Testis (tissue), 3 donors: ENCODE data around the gene MCM5. TPM values are rescaled to one million over a fixed set of nuclear protein-coding genes. Genes with fewer than 3 reads are reported as not detected.
"Not testable (repeated sequence)": the region's sequence is repeated elsewhere in the genome, so short reads cannot be mapped to it uniquely, and the experiment has no call there.

ENCODE experiments used
- DNase-seq: peaks from one replicate; pipeline ENCODE4 v3.0.0-alpha.2; 2019
- H3K27ac ChIP-seq, 2 donors: fragments of 200-600 bp; sonication (generic); one replicate each; pipeline ENCODE4 v1.5.1; 2019
- H3K27me3 ChIP-seq: fragments of 200-600 bp; sonication (generic); one replicate; pipeline ENCODE4 v1.5.1; 2019
- H3K36me3 ChIP-seq: fragments of 200-600 bp; sonication (generic); one replicate; pipeline ENCODE4 v1.5.1; 2017; ENCODE audit warnings: low read depth; ENCODE audit errors: missing control alignments
- H3K4me1 ChIP-seq: fragments of 200-600 bp; sonication (generic); one replicate; pipeline ENCODE4 v1.5.1; 2019
- H3K4me3 ChIP-seq, 2 donors: fragments of 200-600 bp; sonication (generic); one replicate each; pipeline ENCODE4 v1.5.1; 2017 to 2019
- H3K9me3 ChIP-seq: fragments of 200-600 bp; sonication (generic); one replicate; pipeline ENCODE4 v1.5.1; 2017
- POLR2A ChIP-seq: fragments of 450-650 bp; IDR thresholded peaks from one replicate; pipeline ENCODE4 v1.6.1; 2017; ENCODE audit warnings: antibody characterized with exemption, mild to moderate bottlenecking, moderate library complexity
- WGBS, 2 donors: methylation state at CpG; one replicate each; pipeline ENCODE4 v1.1.5; 2018; 5-methylcytosine and 5-hydroxymethylcytosine counted together
- intact Hi-C: fragments of 100-400 bp; cut with DNase I; formaldehyde crosslinking; loops from one replicate; pipeline ENCODE4 v1.15.1; 2023; ENCODE audit warnings: low total_unique reads
- polyA plus RNA-seq: library from polyadenylated mRNA; stranded (reverse); fragments of 350-450 nt; fragmentation: Illumina TruSeq; extraction: RNeasy Lipid Tissue Mini Kit (QIAGEN cat#74804); gene quantifications from one replicate; pipeline ENCODE4 v1.2.3, GENCODE V29; 2014; ENCODE audit warnings: low read depth, low replicate concordance; ENCODE audit not compliant: insufficient read depth
- total RNA-seq, 2 donors: library from RNA; depleted of rRNA; stranded (reverse); fragments of >200 nt; gene quantifications; one replicate each; pipeline ENCODE4 v1.2.3, GENCODE V29; 2016
- TF ChIP-seq, protein P1 (sequence below), 3 experiments: fragments of 450-650 bp in 2 of 3; fragments of 200-600 bp in 1 of 3; sonication (generic) in 1 of 3; IDR thresholded peaks; one replicate each; pipeline ENCODE4 v1.5.1; 2016 to 2019; ENCODE audit warnings: antibody characterized with exemption in 3 of 3, mild to moderate bottlenecking in 2 of 3, moderate library complexity in 1 of 3

The MCM5 gene
- total and polyA plus RNA-seq, 3 donors from 2014 or later = 34.3 to 49.6 (median 42.1) TPM

GRCh38 chr22:35456757-35457156 is 56.8 kb downstream of the MCM5 start:
- Histone ChIP-seq H3K4me3 (no peak overlapping the region), H3K4me1 (no peaks in the 10 kb centered on the region), H3K27me3 (no peaks in the 10 kb centered on the region), H3K36me3 (no peaks in the 10 kb centered on the region), H3K27ac (no peak overlapping the region), H3K9me3 (no peaks in the 10 kb centered on the region)
- 92 to 93% methylated on average over 10 of the region's 10 CpGs for WGBS, 2 donors
- DNase-seq = no peak
- no peak for TF ChIP-seq POLR2A
- TF ChIP-seq, protein P1, sequence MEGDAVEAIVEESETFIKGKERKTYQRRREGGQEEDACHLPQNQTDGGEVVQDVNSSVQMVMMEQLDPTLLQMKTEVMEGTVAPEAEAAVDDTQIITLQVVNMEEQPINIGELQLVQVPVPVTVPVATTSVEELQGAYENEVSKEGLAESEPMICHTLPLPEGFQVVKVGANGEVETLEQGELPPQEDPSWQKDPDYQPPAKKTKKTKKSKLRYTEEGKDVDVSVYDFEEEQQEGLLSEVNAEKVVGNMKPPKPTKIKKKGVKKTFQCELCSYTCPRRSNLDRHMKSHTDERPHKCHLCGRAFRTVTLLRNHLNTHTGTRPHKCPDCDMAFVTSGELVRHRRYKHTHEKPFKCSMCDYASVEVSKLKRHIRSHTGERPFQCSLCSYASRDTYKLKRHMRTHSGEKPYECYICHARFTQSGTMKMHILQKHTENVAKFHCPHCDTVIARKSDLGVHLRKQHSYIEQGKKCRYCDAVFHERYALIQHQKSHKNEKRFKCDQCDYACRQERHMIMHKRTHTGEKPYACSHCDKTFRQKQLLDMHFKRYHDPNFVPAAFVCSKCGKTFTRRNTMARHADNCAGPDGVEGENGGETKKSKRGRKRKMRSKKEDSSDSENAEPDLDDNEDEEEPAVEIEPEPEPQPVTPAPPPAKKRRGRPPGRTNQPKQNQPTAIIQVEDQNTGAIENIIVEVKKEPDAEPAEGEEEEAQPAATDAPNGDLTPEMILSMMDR (IDR thresholded peaks at IDR 0.05) = no peak
- intact Hi-C loops = no loop called here

DNA sequence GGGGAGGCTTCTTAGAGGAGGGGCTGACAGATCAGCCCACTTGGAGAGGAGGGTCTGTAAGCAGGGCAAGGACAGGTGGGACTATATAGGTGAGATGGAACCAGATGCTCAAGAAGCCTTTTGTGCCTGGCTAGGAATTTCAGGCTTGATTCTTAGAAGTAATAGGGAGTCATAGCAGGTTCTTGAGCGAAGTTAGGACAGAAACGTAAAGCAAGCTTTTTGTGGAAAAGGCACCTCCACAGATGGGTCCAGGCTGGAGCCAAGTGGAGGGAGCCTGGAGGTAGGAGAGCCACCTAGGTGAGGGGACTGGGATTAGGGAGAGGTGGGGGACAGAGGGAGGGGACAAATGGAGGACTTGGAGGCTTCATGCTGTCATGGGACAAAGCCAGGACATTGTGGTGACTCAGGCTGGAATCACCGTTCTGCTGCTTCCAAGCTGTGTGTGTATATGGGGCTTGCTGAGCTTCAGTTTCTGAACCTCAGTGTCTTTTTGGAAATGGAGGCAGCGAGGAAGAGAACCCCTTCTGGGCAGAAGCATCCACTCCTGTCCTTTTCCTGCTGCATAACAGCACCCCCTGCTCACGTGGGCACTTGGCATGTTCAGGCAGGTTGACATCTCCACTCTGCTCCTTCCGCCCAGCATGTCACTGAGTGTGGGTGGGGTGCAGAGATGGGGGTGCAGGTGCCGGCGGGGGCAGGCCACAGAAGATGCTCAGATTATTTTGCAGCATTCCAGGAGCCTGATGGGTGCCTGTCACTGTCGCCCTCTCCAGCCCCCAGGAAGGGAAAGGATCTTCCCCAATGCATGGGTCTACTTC is 58.0 kb downstream of the MCM5 start:
- TF ChIP-seq POLR2A = no peak
- TF ChIP-seq, protein P1 (IDR thresholded peaks at IDR 0.05) = no peak
- Histone ChIP-seq H3K4me1 (no peaks in the 10 kb centered on the region), H3K36me3 (no peaks in the 10 kb centered on the region), H3K4me3 (no peak overlapping the region), H3K27ac (no peak overlapping the region), H3K27me3 (no peaks in the 10 kb centered on the region), H3K9me3 (no peaks in the 10 kb centered on the region)
- DNase-seq = no peak
- WGBS, 2 donors = 88 to 89% methylated on average over 7 to 9 of the region's 9 CpGs
- intact Hi-C loops = no loop called here

DNA sequence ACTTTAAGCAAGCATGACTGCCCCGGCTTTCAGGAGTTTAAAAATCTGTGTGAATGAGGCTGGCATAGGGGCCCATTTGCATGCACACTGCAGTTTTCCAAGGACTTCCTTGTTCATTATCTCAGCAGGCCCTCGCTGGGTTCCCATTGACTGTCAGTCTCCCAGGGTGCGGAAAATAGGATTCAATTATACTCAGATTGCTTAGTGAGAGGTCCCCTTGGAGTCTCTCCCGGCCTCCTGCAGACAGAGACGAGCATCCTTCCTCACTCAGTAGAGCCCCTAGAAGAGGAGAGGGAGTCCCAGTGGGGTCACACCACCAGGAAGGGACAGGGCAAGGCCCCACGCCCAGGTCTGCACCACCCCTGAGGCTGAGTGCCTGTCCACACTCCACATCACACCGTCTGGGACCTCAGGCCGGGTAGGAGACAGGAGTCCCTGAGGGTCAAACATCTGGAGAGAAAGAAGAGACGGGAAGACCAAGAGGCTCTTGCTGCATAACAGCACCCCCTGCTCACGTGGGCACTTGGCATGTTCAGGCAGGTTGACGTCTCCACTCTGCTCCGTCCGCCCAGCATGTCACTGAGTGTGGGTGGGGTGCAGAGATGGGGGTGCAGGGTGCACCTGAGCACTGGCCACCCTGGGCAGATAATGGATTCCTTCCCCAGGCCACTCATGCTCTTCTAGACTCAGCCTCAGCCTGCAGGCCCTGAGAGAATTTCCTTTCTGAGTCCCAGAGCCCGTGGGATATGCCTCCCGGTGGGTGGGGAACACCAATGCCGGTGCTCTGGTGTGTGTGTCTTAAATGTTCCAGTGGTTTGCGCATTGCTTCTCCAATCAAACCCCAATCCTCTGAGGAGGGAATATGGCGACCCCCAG is 58.8 kb downstream of the MCM5 start:
- no peak overlapping the region for H3K27ac ChIP-seq
- intact Hi-C loops = no loop called here
- H3K9me3 ChIP-seq = no peaks in the 10 kb centered on the region
- H3K27me3 ChIP-seq = no peaks in the 10 kb centered on the region
- H3K4me1 ChIP-seq = no peaks in the 10 kb centered on the region
- WGBS, 2 donors = 85 to 86% methylated on average over 15 to 18 of the region's 18 CpGs
- no peak for DNase-seq
- H3K4me3 ChIP-seq = no peak overlapping the region
- no peaks in the 10 kb centered on the region for H3K36me3 ChIP-seq
- no peak for TF ChIP-seq POLR2A
- TF ChIP-seq, protein P1 (IDR thresholded peaks at IDR 0.05) = no peak

DNA sequence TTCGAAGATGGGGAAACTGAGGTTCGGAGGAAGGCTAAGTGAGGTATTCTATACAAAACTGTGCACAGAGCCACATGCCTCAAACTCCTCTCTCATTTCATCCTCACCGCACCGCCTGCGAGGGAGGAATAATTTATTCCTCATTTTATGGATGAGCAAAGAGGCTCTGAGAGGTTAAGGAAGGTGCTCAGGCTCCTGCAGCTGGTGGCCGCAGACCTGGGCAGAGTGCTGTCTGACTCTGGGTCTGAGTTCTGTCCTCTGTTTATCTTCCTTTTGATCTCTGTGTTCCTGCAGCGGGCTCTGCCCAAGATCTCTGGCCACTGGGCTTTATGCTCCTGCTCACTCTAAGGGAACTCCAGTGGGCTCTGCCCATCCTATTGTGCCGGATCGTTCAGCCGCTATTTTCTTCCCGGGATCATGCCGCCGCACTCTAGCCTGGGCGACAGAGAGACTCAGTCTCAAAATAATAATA is 59.5 kb downstream of the MCM5 start:
- no peaks in the 10 kb centered on the region for H3K4me1 ChIP-seq
- H3K36me3 ChIP-seq = no peaks in the 10 kb centered on the region
- DNase-seq = no peak
- no peak overlapping the region for H3K27ac ChIP-seq
- no peaks in the 10 kb centered on the region for H3K9me3 ChIP-seq
- intact Hi-C loops = no loop called here
- TF ChIP-seq, protein P1 (IDR thresholded peaks at IDR 0.05) = no peak
- no peak for TF ChIP-seq POLR2A
- no peaks in the 10 kb centered on the region for H3K27me3 ChIP-seq
- no peak overlapping the region for H3K4me3 ChIP-seq
- WGBS, 2 donors = 91 to 95% methylated on average over 14 of the region's 14 CpGs

- WGBS, 2 donors = 93 to 95% methylated on average over 10 of the region's 10 CpGs
- not testable (repeated sequence) for H3K27ac ChIP-seq, H3K4me3 ChIP-seq
Measured at GRCh38 chr22:35459976-35460375, 60.0 kb downstream of the MCM5 start.

More at GRCh38 chr22:35459976-35460375, 60.0 kb downstream of the MCM5 start:
- DNase-seq, H3K27me3 ChIP-seq, intact Hi-C loops, H3K9me3 ChIP-seq, H3K4me1 ChIP-seq, H3K36me3 ChIP-seq: not testable (repeated sequence)
